HepG2 (cell line): Measurements from ENCODE around the gene PVR. TPM values are rescaled to one million over a fixed set of nuclear protein-coding genes. Genes with fewer than 3 reads are reported as not detected.

Experiments
- CBFB ChIP-seq: sonication (generic); formaldehyde crosslinking; IDR thresholded peaks from 2 replicates; pipeline ENCODE4 v1.4.0; 2020; ENCODE audit warnings: missing genetic modification reagents
- CREB3 ChIP-seq: sonication (generic); formaldehyde crosslinking; IDR thresholded peaks from 2 replicates; pipeline ENCODE4 v1.5.0; 2020; ENCODE audit warnings: missing genetic modification reagents
- ELF3 ChIP-seq: IDR thresholded peaks from 2 replicates; pipeline ENCODE4 v1.6.1; 2016; ENCODE audit warnings: missing genetic modification reagents, missing compliant biosample characterization
- GLMP ChIP-seq: sonication (generic); formaldehyde crosslinking; IDR thresholded peaks from 2 replicates; pipeline ENCODE4 v1.9.0; 2021; ENCODE audit warnings: missing genetic modification reagents, mild to moderate bottlenecking, borderline replicate concordance
- HDAC2 ChIP-seq: sonication (generic); formaldehyde crosslinking; IDR thresholded peaks from 2 replicates; pipeline ENCODE4 v1.4.0; 2020; ENCODE audit warnings: missing genetic modification reagents
- HNF4G ChIP-seq, 2 experiments: sonication (generic) in 1 of 2; formaldehyde crosslinking in 1 of 2; IDR thresholded peaks; 2 replicates each; pipeline versions ENCODE4 v1.4.0 to v1.6.1; 2011 to 2020; ENCODE audit warnings: borderline replicate concordance in 2 of 2, low read depth in 2 of 2, mild to moderate bottlenecking in 2 of 2, low read length in 1 of 2, missing genetic modification reagents in 1 of 2, moderate library complexity in 1 of 2
- HOXA5 ChIP-seq: sonication (generic); formaldehyde crosslinking; IDR thresholded peaks from 2 replicates; pipeline ENCODE4 v1.4.0; 2020; ENCODE audit warnings: missing genetic modification reagents
- JUNB ChIP-seq: sonication (generic); formaldehyde crosslinking; IDR thresholded peaks from 2 replicates; pipeline ENCODE4 v1.8.0; 2022; ENCODE audit warnings: missing genetic modification reagents, mild to moderate bottlenecking, borderline replicate concordance
- MIER3 ChIP-seq: IDR thresholded peaks from 2 replicates; pipeline ENCODE4 v1.6.1; 2016; ENCODE audit warnings: missing compliant biosample characterization, borderline replicate concordance
- MTF1 ChIP-seq: sonication (generic); formaldehyde crosslinking; IDR thresholded peaks from 2 replicates; pipeline ENCODE4 v1.5.0; 2020; ENCODE audit warnings: missing genetic modification reagents
- NFYB ChIP-seq: sonication (generic); formaldehyde crosslinking; IDR thresholded peaks from 2 replicates; pipeline ENCODE4 v1.4.0; 2020; ENCODE audit warnings: missing genetic modification reagents
- PRPF4 ChIP-seq: fragments of 200-400 bp; formaldehyde crosslinking; IDR thresholded peaks from 2 replicates; pipeline ENCODE4 v1.6.1; 2016; ENCODE audit warnings: low read length, low read depth; ENCODE audit not compliant: poor library complexity, severe bottlenecking
- RFXAP ChIP-seq: sonication (generic); formaldehyde crosslinking; IDR thresholded peaks from 2 replicates; pipeline ENCODE4 v1.4.0; 2020; ENCODE audit warnings: missing genetic modification reagents, borderline replicate concordance
- SATB2 ChIP-seq: sonication (generic); formaldehyde crosslinking; IDR thresholded peaks from 2 replicates; pipeline ENCODE4 v1.5.0; 2020; ENCODE audit warnings: missing genetic modification reagents
- SMARCC2 ChIP-seq: fragments of 450-650 bp; IDR thresholded peaks from 2 replicates; pipeline ENCODE4 v1.6.1; 2017; ENCODE audit warnings: antibody characterized with exemption, mild to moderate bottlenecking
- SRF ChIP-seq: IDR thresholded peaks from 2 replicates; pipeline ENCODE4 v1.6.1; 2011; ENCODE audit warnings: mild to moderate bottlenecking, low read depth, low read length, moderate library complexity
- TMF1 ChIP-seq: sonication (generic); formaldehyde crosslinking; IDR thresholded peaks from 2 replicates; pipeline ENCODE4 v1.8.1; 2022; ENCODE audit warnings: low read depth, missing genetic modification reagents
- ZNF549 ChIP-seq: sonication (generic); formaldehyde crosslinking; IDR thresholded peaks from 2 replicates; pipeline ENCODE4 v1.5.0; 2020; ENCODE audit warnings: missing genetic modification reagents
- ZNF891 ChIP-seq: sonication (generic); formaldehyde crosslinking; IDR thresholded peaks from 2 replicates; pipeline ENCODE4 v1.5.0; 2020; ENCODE audit warnings: mild to moderate bottlenecking, missing genetic modification reagents
- ZSCAN9 ChIP-seq: IDR thresholded peaks from 2 replicates; pipeline ENCODE4 v1.6.1; 2016; ENCODE audit warnings: borderline replicate concordance
- polyA plus RNA-seq, 8 experiments: library from polyadenylated mRNA; depleted of rRNA in 3 of 8; stranded (reverse) in 7 of 8; unstranded in 1 of 8; fragments of >200 nt; fragmentation: Illumina TruSeq in 4 of 8; extraction: Trizol in 4 of 8; gene quantifications; 2 replicates each; pipeline versions ENCODE4 v1.2.1 to v1.2.3, GENCODE V29; 2011 to 2016; ENCODE audit warnings: low read depth in 4 of 8, missing spikeins in 1 of 8, mixed read lengths in 1 of 8; ENCODE audit not compliant: insufficient read depth in 1 of 8
- total RNA-seq, 5 experiments: library from RNA; depleted of rRNA; stranded (reverse); fragments of >200 nt; fragmentation: Illumina TruSeq; extraction: Trizol; gene quantifications; 2 replicates each; pipeline ENCODE4 v1.2.3, GENCODE V29; 2016; ENCODE audit warnings: low read depth in 1 of 5
- TF ChIP-seq, protein P1 (sequence below): sonication (generic); formaldehyde crosslinking; IDR thresholded peaks from 2 replicates; pipeline ENCODE4 v1.5.1; 2020; ENCODE audit warnings: missing genetic modification reagents, mild to moderate bottlenecking, borderline replicate concordance
- TF ChIP-seq, protein P2 (sequence below): sonication (generic); formaldehyde crosslinking; IDR thresholded peaks from 2 replicates; pipeline ENCODE4 v1.4.0; 2020; ENCODE audit warnings: mild to moderate bottlenecking, missing genetic modification reagents
- TF ChIP-seq, protein P3 (sequence below): sonication (generic); formaldehyde crosslinking; IDR thresholded peaks from 2 replicates; pipeline ENCODE4 v1.5.1; 2020; ENCODE audit warnings: mild to moderate bottlenecking, missing genetic modification reagents, moderate library complexity

Gene PVR
- total and polyA plus RNA-seq, 2 of the 13 experiments (the other 11 are each of a cell fraction or from before 2014, with no cell fraction given), result 43.4 to 46.6 TPM

GRCh38 chr19:44626048-44626624 lies 17.6 kb upstream of the PVR start (continued):
- TF ChIP-seq GLMP (CRISPR knock-in tag) (no peak), PRPF4 (no peak), SRF (no peak), MTF1 (CRISPR knock-in tag) (no peak), ELF3 (0 out of 2 replicates have a peak, but pooled peaks have one; percentile 25), RFXAP (CRISPR knock-in tag) (no peak), ZSCAN9 (no peak), HDAC2 (CRISPR knock-in tag) (peak; percentile 35; the same call in 1 of the 2 replicates), JUNB (CRISPR knock-in tag) (0 out of 2 replicates have a peak, but pooled peaks have one; percentile 29), HNF4G (IDR thresholded peaks at IDR 0.05; ENCODE audit: borderline replicate concordance, low read depth, low read length) (peak; percentile 24; the same call in 1 of the 2 replicates), HNF4G (CRISPR knock-in tag; IDR thresholded peaks at IDR 0.05; ENCODE audit: borderline replicate concordance, low read depth) (no peak), NFYB (CRISPR knock-in tag) (no peak), ZNF549 (CRISPR knock-in tag) (no peak), HOXA5 (CRISPR knock-in tag) (no peak), SMARCC2 (no peak), CBFB (CRISPR knock-in tag) (no peak), TMF1 (CRISPR knock-in tag) (no peak), CREB3 (CRISPR knock-in tag) (no peak), SATB2 (CRISPR knock-in tag) (no peak), MIER3 (CRISPR knock-in tag) (no peak), ZNF891 (CRISPR knock-in tag) (no peak)
- TF ChIP-seq, protein P1, sequence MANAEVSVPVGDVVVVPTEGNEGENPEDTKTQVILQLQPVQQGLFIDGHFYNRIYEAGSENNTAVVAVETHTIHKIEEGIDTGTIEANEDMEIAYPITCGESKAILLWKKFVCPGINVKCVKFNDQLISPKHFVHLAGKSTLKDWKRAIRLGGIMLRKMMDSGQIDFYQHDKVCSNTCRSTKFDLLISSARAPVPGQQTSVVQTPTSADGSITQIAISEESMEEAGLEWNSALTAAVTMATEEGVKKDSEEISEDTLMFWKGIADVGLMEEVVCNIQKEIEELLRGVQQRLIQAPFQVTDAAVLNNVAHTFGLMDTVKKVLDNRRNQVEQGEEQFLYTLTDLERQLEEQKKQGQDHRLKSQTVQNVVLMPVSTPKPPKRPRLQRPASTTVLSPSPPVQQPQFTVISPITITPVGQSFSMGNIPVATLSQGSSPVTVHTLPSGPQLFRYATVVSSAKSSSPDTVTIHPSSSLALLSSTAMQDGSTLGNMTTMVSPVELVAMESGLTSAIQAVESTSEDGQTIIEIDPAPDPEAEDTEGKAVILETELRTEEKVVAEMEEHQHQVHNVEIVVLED (CRISPR knock-in tag), result no peak
- TF ChIP-seq, protein P2, sequence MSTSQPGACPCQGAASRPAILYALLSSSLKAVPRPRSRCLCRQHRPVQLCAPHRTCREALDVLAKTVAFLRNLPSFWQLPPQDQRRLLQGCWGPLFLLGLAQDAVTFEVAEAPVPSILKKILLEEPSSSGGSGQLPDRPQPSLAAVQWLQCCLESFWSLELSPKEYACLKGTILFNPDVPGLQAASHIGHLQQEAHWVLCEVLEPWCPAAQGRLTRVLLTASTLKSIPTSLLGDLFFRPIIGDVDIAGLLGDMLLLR (CRISPR knock-in tag), result no peak
- TF ChIP-seq, protein P3, sequence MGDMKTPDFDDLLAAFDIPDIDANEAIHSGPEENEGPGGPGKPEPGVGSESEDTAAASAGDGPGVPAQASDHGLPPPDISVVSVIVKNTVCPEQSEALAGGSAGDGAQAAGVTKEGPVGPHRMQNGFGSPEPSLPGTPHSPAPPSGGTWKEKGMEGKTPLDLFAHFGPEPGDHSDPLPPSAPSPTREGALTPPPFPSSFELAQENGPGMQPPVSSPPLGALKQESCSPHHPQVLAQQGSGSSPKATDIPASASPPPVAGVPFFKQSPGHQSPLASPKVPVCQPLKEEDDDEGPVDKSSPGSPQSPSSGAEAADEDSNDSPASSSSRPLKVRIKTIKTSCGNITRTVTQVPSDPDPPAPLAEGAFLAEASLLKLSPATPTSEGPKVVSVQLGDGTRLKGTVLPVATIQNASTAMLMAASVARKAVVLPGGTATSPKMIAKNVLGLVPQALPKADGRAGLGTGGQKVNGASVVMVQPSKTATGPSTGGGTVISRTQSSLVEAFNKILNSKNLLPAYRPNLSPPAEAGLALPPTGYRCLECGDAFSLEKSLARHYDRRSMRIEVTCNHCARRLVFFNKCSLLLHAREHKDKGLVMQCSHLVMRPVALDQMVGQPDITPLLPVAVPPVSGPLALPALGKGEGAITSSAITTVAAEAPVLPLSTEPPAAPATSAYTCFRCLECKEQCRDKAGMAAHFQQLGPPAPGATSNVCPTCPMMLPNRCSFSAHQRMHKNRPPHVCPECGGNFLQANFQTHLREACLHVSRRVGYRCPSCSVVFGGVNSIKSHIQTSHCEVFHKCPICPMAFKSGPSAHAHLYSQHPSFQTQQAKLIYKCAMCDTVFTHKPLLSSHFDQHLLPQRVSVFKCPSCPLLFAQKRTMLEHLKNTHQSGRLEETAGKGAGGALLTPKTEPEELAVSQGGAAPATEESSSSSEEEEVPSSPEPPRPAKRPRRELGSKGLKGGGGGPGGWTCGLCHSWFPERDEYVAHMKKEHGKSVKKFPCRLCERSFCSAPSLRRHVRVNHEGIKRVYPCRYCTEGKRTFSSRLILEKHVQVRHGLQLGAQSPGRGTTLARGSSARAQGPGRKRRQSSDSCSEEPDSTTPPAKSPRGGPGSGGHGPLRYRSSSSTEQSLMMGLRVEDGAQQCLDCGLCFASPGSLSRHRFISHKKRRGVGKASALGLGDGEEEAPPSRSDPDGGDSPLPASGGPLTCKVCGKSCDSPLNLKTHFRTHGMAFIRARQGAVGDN (CRISPR knock-in tag), result peak; percentile 18
